A549 treated with Hydrocortisone at 1 μM for 4 hours (cell line): Measurements from ENCODE around the gene FCRLA. TPM values are rescaled to one million over a fixed set of nuclear protein-coding genes. Genes with fewer than 3 reads are reported as not detected.

Source experiments
- total RNA-seq: library from RNA; stranded (reverse); fragments of 200-300 nt; extraction: Qiagen RNA extraction; gene quantifications from 5 replicates; pipeline ENCODE4 v1.2.3, GENCODE V29; 2022

Gene FCRLA
- total RNA-seq, result 0.05 to 0.08 TPM in 2 of 5 replicates, not detected in the others

GRCh38 chr1:161706482-161707347, at the start of gene FCRLA:
Gene FCRLA, plus strand, starts transcription at chr1:161707229. Its CDS starts 36 bp downstream, at chr1:161707265.

GRCh38 chr1:161662684-161663339, 44.2 kb upstream of the FCRLA start, which contains the start of gene FCGR2B:
Gene FCGR2B, plus strand, starts transcription at chr1:161663143. Its CDS starts 99 bp downstream, at chr1:161663242.

GRCh38 chr1:161720956-161721737, 14.1 kb downstream of the FCRLA start, which contains the start of gene FCRLB:
Gene FCRLB, plus strand, starts transcription at chr1:161721544. Its CDS starts 1,129 bp downstream, at chr1:161722673.

GRCh38 chr1:161749509-161750407, 42.7 kb downstream of the FCRLA start, which contains the start of gene DUSP12:
Gene DUSP12, plus strand, starts transcription at chr1:161749786. Its CDS starts 16 bp downstream, at chr1:161749802.

Other genes starting within 250 kb of the FCRLA start
- not detected in 5 replicates for gene FCGR2A, start 201.8 kb upstream of the FCRLA start, total RNA-seq
- gene HSPA6, start 182.7 kb upstream of the FCRLA start, total RNA-seq, result 1.4 to 7.1 TPM (median 1.8 TPM) in 5 replicates
- not detected in 5 replicates for gene FCGR3A, start 157.4 kb upstream of the FCRLA start, total RNA-seq
- gene FCGR3B, start 76.1 kb upstream of the FCRLA start, total RNA-seq, result not detected in 5 replicates
- gene FCGR2B, start 44.1 kb upstream of the FCRLA start, total RNA-seq, result not detected in 5 replicates
- 1.5 to 1.8 TPM (median 1.7 TPM) in 5 replicates for gene FCRLB, start 14.3 kb downstream of the FCRLA start, total RNA-seq
- 43.5 to 55.0 TPM (median 46.2 TPM) in 5 replicates for gene DUSP12, start 42.6 kb downstream of the FCRLA start, total RNA-seq
- gene ATF6, start 59.1 kb downstream of the FCRLA start, total RNA-seq, result 13.5 to 16.6 TPM (median 14.5 TPM) in 5 replicates